ENCODE results near the gene ZNF653. TPM values are rescaled to one million over a fixed set of nuclear protein-coding genes. Genes with fewer than 3 reads are reported as not detected.
A peak's percentile ranks its signal among the peaks of the same experiment; 100 is the strongest.

ZNF653 gene
- total RNA-seq, 2 experiments from 2014 or later, result 7.4 to 7.5 TPM

DNA sequence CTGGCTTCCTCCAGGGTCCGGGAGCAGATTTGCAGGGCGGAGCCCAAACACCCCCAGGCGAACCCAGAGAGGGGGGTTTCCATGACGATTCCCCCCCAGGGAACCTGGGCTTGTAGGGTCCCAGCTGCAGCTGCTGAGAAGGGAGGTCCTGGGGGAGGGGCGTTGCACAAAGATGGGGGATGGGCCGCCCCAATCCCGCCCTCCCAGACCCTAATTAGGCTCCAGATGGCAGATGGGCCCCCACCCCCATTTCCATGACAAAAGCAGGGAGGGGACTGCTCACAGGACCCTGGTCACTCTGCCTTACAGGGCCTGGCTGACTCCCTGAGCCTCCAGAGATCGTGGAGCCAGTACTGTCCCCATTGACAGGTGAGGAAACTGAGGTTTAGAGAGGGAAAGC, 40.0 kb downstream of the ZNF653 start:
- intact Hi-C loops (cut with DNase I, micrococcal nuclease), result no loop called here
- CTCF ChIA-PET, result no interaction called here
- H3K36me3 Mint-ChIP-seq (ENCODE audit: low read depth), result no peaks in the 10 kb centered on the region
- Histone ChIP-seq H3K4me1 (ENCODE audit: insufficient read depth, low read length) (no peaks in the 10 kb centered on the region), H3K4me3 (ENCODE audit: low read length) (no peak overlapping the region), H3K27me3 (ENCODE audit: control insufficient read depth in 1 of 2, insufficient read depth in 2 of 2, low read length in 2 of 2) (no peaks in the 10 kb centered on the region), H3K9me3 (ENCODE audit: control insufficient read depth in 1 of 2, insufficient read depth in 1 of 2, low read length in 2 of 2) (no peaks in the 10 kb centered on the region), H3K27ac (ENCODE audit: low read depth in 1 of 2, low read length in 2 of 2) (no peak overlapping the region), H3K36me3 (ENCODE audit: insufficient read depth, low read length) (no peaks in the 10 kb centered on the region)
- no peaks in the 10 kb centered on the region for H3K9me3 Mint-ChIP-seq
- H3K27me3 Mint-ChIP-seq, result peaks cover 7% of the 10 kb centered on the region
- ATAC-seq (ENCODE audit: poor library complexity) (no peak), DNase-seq (no peak)
- POLR2A ChIA-PET, result no interaction called here
- no peak overlapping the region for H3K4me3 Mint-ChIP-seq
- TF ChIP-seq, protein P1, sequence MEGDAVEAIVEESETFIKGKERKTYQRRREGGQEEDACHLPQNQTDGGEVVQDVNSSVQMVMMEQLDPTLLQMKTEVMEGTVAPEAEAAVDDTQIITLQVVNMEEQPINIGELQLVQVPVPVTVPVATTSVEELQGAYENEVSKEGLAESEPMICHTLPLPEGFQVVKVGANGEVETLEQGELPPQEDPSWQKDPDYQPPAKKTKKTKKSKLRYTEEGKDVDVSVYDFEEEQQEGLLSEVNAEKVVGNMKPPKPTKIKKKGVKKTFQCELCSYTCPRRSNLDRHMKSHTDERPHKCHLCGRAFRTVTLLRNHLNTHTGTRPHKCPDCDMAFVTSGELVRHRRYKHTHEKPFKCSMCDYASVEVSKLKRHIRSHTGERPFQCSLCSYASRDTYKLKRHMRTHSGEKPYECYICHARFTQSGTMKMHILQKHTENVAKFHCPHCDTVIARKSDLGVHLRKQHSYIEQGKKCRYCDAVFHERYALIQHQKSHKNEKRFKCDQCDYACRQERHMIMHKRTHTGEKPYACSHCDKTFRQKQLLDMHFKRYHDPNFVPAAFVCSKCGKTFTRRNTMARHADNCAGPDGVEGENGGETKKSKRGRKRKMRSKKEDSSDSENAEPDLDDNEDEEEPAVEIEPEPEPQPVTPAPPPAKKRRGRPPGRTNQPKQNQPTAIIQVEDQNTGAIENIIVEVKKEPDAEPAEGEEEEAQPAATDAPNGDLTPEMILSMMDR (IDR thresholded peaks at IDR 0.05), result no peak
- H3K27ac Mint-ChIP-seq, result no peak overlapping the region
- H3K4me1 Mint-ChIP-seq (ENCODE audit: low read depth), result no peaks in the 10 kb centered on the region

DNA sequence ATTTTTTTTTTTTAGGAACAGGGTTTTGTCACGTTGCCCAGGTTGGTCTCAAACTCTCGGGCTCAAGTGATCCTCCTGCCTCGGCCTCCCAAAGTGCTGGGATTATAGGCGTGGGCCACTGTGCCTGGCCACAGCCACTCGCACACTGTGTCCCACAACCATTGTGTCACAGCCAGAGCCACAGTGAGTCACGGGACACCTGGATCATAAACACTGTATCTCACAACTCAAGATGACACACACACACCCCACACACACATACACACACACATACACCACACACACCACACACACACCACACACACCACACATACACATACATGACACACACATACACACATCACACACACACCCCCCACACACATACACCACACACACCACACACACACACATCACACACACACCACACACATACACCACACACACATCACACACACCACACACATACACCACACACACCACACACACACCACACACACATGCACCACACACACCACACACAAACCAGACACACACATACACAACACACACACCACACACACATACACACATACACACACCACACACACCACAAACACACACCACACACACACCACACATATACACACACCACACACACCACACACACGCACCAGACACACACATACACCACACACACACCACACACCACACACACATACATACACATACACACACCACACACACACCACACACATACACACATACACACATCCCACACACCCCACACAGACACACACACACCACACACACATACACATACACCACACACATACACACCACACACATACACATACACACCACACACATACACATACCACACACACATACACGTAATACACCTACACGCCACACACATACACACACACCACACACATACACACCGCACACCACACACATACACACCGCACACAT, 41.0 kb downstream of the ZNF653 start:
- no peaks in the 10 kb centered on the region for H3K4me1 Mint-ChIP-seq (ENCODE audit: low read depth)
- POLR2A ChIA-PET, result no interaction called here
- H3K36me3 ChIP-seq (ENCODE audit: insufficient read depth, low read length), result no peaks in the 10 kb centered on the region
- H3K27me3 Mint-ChIP-seq, result peaks cover 16% of the 10 kb centered on the region
- no peak overlapping the region for H3K27ac Mint-ChIP-seq
- no peak overlapping the region for H3K27ac ChIP-seq (ENCODE audit: low read depth in 1 of 2, low read length in 2 of 2)
- no peaks in the 10 kb centered on the region for H3K9me3 Mint-ChIP-seq
- TF ChIP-seq, protein P1 (IDR thresholded peaks at IDR 0.05), result no peak
- no peak overlapping the region for H3K4me3 Mint-ChIP-seq
- no peaks in the 10 kb centered on the region for H3K9me3 ChIP-seq (ENCODE audit: control insufficient read depth in 1 of 2, insufficient read depth in 1 of 2, low read length in 2 of 2)
- CTCF ChIA-PET, result no interaction called here
- ATAC-seq (ENCODE audit: poor library complexity), result no peak
- H3K36me3 Mint-ChIP-seq (ENCODE audit: low read depth), result no peaks in the 10 kb centered on the region
- intact Hi-C loops (cut with DNase I, micrococcal nuclease), result no loop called here
- H3K4me3 ChIP-seq (ENCODE audit: low read length), result no peak overlapping the region
- no peaks in the 10 kb centered on the region for H3K27me3 ChIP-seq (ENCODE audit: control insufficient read depth in 1 of 2, insufficient read depth in 2 of 2, low read length in 2 of 2)
- H3K4me1 ChIP-seq (ENCODE audit: insufficient read depth, low read length), result no peaks in the 10 kb centered on the region
- no peak for DNase-seq

DNA sequence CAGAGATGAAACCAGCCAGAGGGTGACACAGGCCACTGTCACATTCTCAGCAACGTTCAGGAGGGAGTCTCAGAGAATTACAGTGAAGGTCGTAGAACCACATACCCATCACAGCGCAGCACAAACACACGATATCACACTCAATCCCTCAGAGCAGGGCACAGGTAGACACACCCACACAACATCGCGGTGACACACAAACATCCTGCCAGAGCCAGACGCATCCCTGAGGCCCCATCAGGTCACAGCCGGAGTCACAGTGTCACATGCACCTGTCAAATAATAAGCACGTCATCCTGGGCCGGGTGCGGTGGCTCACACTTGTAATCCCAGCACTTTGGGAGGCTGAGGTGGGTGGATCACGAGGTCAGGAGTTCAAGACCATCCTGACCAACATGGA, 42.2 kb downstream of the ZNF653 start:
- peak; percentile 87 for ATAC-seq (ENCODE audit: poor library complexity)
- no peaks in the 10 kb centered on the region for H3K9me3 Mint-ChIP-seq
- Histone ChIP-seq H3K9me3 (ENCODE audit: control insufficient read depth in 1 of 2, insufficient read depth in 1 of 2, low read length in 2 of 2) (no peaks in the 10 kb centered on the region), H3K4me3 (ENCODE audit: low read length) (no peak overlapping the region), H3K27me3 (ENCODE audit: control insufficient read depth in 1 of 2, insufficient read depth in 2 of 2, low read length in 2 of 2) (no peaks in the 10 kb centered on the region), H3K4me1 (ENCODE audit: insufficient read depth, low read length) (no peaks in the 10 kb centered on the region), H3K36me3 (ENCODE audit: insufficient read depth, low read length) (no peaks in the 10 kb centered on the region), H3K27ac (ENCODE audit: low read depth in 1 of 2, low read length in 2 of 2) (no peak overlapping the region)
- H3K4me3 Mint-ChIP-seq, result no peak overlapping the region
- POLR2A ChIA-PET, result no interaction called here
- peak in 1 of 14 experiments; percentile 44 for DNase-seq
- peaks cover 16% of the 10 kb centered on the region for H3K27me3 Mint-ChIP-seq
- H3K27ac Mint-ChIP-seq, result no peak overlapping the region
- TF ChIP-seq, protein P1 (IDR thresholded peaks at IDR 0.05), result no peak
- intact Hi-C loops (cut with DNase I, micrococcal nuclease), result no loop called here
- CTCF ChIA-PET, result interaction anchor here (0.7 kb wide), 1 partner anchor 221 kb away, joined by 3 read pairs; no protein-coding TSS in a partner anchor
- H3K4me1 Mint-ChIP-seq (ENCODE audit: low read depth), result no peaks in the 10 kb centered on the region
- H3K36me3 Mint-ChIP-seq (ENCODE audit: low read depth), result no peaks in the 10 kb centered on the region

Measured in CD4-positive, alpha-beta T cell (primary cell).